HG03558 (cell line): ENCODE measurements around the gene CCNYL1.
"Not testable (repeated sequence)": the region's sequence is repeated elsewhere in the genome, so short reads cannot be mapped to it uniquely, and the experiment has no call there.

Experiments
- ATAC-seq: cut with Tn5 transposase; IDR thresholded peaks from one replicate; pipeline ENCODE4 v1.9.1; 2021; ENCODE audit warnings: moderate number of reproducible peaks; ENCODE audit not compliant: unreplicated experiment; ENCODE audit errors: extremely low read depth

Gene CCNYL1

GRCh38 chr2:207733597-207734240 is 22.3 kb downstream of the CCNYL1 start:
- no peak for ATAC-seq

DNA sequence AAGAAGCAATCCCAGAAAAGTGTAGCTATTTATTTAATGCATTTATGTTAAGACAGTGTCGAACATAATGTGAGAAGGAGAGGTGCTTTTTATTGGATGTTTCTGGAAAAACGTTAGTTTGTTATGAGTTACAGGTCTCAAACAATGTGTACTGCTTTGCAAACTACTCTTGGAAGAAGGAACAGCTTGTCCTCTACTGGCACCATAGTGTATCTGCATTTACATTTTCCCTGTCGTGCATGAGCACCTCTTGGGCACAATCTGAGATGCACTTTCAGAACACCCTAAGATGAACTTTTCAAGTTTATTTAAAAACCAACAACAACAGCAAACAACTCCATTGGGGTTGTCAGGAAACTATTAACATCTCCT is 22.8 kb downstream of the CCNYL1 start:
- no peak for ATAC-seq

- no peak for ATAC-seq
These were observed 23.4 kb downstream of the CCNYL1 start for GRCh38 chr2:207734636-207735512.

GRCh38 chr2:207735513-207735859 is 24.0 kb downstream of the CCNYL1 start:
- ATAC-seq = not testable (repeated sequence)

DNA sequence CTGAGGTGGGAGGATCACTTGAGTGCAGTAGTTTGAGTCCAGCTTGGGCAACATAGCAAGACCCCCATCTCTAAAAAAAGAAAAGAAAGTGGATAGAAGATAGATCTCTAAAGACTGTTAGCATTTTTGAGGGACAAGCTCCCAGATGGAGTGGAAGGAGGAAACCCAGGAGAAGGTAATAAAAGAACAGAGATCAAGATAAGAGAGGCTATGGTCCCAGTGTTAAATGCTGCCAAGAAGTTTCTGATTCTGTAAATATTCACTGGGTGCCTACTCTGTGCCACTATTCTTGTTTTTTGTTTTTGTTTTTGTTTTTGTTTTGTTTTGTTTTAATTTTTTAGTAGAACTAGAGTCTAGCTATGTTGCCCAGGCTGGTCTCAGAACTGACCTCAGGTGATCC is 32.1 kb downstream of the CCNYL1 start:
- ATAC-seq = no peak

GRCh38 chr2:207744050-207744449 is 32.6 kb downstream of the CCNYL1 start:
- ATAC-seq = no peak

DNA sequence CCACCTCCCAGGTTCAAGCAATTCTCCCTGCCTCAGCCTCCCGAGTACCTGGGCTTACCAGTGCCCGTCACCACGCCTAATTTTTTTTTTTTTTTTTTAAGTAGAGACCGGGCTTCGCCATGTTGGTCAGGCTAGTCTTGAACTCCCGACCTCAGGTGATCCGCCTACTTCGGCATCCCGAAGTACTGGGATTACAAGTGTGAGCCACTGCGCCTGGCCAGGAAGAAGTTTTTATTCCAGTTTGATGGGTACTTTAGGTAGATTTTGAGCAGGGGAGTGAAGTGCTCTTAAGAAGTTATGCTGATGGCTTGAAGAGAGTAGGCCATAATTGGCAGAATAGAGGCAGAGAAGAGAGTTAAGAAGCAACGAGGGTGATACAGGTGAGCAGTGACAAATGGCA is 33.0 kb downstream of the CCNYL1 start:
- ATAC-seq = no peak

GRCh38 chr2:207746131-207746530 is 34.7 kb downstream of the CCNYL1 start:
- peak; percentile 98 for ATAC-seq

GRCh38 chr2:207747653-207748560 is 36.5 kb downstream of the CCNYL1 start:
- ATAC-seq = no peak

DNA sequence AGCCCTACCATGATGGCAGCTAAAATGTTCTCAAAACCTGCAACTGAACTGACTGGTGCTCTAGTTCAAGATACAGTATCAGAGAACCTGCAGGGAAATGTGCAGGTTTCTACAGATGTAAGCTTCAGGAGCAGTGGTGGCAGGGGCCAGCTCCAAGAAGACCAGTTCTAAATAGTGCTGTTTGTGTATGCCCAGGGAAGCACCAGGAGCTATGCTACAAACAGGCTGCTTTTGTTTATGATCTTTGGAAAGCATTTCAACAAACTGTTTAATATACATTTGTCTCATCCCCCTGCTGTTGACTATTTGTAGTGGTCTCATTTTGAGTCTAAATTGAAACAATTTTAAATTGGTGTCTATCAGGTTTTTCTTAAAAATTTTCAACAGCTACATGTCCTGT is 37.6 kb downstream of the CCNYL1 start:
- no peak for ATAC-seq

DNA sequence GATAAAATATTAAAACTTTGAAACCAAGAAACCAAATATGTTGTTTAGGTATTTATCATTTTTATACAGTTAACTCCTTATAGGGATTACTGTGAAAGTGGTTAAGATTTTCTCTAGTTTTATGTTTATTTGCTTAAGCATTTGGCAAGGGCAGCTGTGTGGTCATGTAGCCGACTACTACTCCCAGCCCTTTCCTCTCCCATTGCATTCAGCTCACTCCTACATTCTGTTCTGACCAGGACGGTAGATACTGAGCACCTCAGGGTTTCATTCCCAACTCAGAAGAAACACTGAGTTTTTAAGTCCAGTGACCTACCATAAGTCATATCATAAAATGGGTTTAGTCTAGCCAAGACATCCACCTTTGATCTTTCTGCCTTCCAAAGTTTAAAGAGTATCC is 38.4 kb downstream of the CCNYL1 start:
- ATAC-seq = no peak

- no peak for ATAC-seq
These were observed 38.9 kb downstream of the CCNYL1 start for GRCh38 chr2:207750345-207750744.

GRCh38 chr2:207750876-207751275 is 39.4 kb downstream of the CCNYL1 start:
- ATAC-seq = no peak

- ATAC-seq = not testable (repeated sequence)
These were observed 42.2 kb downstream of the CCNYL1 start for GRCh38 chr2:207753688-207754087.

DNA sequence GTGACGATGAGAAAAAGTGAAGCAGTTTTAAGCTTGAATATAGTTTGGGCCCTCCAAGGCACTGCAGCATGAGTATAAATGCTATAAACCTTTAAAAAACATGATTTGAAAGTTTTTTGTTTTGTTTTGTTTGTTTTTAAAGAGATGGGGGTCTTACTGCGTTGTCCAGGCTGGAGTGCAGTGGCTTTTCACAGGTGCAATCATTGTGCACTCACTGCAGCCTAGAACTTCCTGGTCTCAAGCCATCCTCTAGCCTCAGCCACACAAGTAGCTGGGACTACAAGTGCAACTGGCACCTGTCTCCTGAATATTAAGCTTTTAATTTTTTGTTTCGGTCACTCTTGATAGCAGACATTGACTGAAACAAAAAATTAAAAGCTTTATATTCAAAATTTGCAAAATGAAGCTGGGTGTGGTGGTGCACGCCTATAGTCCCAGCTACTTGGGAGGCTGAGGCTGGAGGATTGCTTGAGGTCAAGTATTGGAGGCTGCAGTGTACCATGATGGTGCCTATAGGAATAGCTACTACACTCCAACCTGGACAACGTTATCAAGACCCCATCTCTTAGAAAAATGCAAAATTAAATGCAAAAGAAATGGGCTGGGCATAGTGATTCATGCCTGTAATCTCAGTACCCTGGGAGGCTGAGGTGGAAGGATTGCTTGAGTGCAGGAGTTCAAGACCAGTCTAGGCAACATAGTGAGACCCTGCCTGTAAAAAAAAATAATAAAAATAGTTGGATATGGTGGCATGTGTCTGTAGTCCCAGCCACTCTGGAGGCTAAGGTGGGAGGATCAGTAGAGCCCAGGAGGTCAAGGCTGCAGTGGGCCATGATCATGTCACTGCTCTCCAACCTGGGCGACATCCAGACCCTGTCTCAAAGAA is 43.3 kb downstream of the CCNYL1 start:
- no peak for ATAC-seq

- ATAC-seq = no peak
These were observed 46.6 kb downstream of the CCNYL1 start for GRCh38 chr2:207758025-207758424.

DNA sequence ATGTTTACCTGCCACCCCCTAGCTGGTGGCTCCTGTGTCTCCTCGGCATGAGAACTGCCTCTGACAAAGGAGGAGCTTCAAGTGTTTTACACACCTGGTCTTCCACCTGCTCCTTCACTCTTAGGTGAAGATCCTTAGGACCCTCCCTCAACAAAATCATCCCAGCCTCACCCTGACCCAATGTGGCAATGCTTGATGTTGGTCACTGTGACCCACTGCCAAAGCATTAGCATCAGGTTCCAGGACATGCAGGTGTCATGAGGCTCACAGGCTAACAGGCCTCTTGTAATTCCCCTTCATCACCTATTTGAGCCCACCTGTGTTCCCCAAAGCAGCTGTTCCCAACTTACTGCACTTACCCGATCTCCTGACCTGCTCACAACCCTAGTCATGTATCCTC is 48.5 kb downstream of the CCNYL1 start:
- no peak for ATAC-seq

DNA sequence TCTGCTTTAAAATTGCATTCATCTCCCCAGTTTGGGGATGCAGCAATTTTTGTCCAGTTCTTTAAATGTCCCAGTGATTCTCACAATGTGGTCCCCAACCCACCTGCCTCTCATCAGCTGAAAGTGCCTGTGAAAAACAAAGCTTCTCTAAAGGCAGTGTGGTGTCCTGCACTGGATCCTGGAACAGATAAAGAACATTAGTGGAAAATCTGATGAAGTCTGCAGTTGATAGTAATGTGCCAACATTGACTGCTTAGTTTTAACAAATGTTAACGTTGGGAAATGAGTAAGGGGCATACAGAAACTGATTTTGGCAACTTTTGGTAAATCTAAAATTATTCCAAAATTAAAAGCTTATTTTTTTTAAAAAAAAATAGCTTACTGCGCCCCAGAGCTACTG is 49.0 kb downstream of the CCNYL1 start:
- ATAC-seq = no peak

GRCh38 chr2:207761426-207761825 is 50.0 kb downstream of the CCNYL1 start:
- not testable (repeated sequence) for ATAC-seq

DNA sequence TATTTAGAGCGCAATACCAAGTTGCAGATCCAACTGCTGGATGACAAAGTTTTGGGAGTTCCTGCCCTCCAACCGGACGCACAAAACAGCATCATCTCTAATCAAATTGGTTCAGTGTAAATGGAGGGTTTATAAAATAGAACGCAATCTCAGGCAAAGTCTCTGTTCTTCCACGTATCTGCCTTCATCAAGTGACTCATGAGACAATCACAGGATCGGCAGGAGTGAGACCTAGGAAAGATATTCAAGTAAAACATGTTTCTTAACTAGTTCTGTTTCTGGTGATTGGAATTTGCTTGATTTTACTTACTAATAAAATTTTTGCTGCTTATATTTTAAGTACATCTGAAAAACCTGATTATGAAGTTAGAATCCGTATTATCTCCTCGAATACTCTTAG is 50.7 kb downstream of the CCNYL1 start:
- no peak for ATAC-seq
